Choroid plexus epithelial cell (primary cell): ENCODE data around the gene HIVEP3.
"Not testable (repeated sequence)": the region's sequence is repeated elsewhere in the genome, so short reads cannot be mapped to it uniquely, and the experiment has no call there.

Experiments used
- DNase-seq: peaks from one replicate; pipeline ENCODE4 v3.0.0-alpha.2; 2010; ENCODE audit warnings: low read depth
- H3K4me3 ChIP-seq: 2 replicates; pipeline ENCODE4 v1.5.1; 2011; ENCODE audit warnings: low read depth, mild to moderate bottlenecking, control low read depth, low read length, moderate library complexity
- TF ChIP-seq, protein P1 (sequence below): conservative IDR thresholded peaks from 2 replicates; pipeline ENCODE4 v1.5.1; 2011; ENCODE audit warnings: low read depth, mild to moderate bottlenecking, control low read depth, inconsistent platforms, low read length, moderate library complexity

HIVEP3 gene

DNA sequence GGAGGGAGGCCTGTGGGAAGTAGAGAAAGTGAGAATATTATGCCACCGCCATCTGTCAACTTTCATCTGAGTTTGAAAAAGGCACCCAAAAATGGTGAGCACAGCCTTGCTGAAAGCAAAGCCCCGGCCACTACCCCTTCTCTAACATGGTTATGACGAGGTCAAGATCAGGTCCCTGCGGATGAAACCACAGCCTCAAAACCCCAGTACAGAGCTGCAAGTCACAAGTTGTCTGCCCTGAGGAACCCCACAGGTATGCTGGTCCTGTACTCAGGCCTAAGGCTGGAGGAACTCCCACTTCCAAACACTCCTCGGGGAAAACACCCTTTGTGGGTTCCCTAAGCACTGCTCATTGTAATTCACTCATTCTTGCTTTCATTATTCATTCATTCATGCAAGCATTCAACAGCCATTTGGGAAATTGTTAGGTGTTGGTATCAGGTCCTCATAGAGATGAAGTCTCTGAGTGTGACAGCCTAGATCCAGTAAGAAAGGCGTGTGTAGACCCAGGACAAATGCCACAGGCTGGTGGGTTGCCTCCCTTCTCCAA, 217.7 kb downstream of the HIVEP3 start:
- no peak for DNase-seq
- no peak overlapping the region for H3K4me3 ChIP-seq
- TF ChIP-seq, protein P1, sequence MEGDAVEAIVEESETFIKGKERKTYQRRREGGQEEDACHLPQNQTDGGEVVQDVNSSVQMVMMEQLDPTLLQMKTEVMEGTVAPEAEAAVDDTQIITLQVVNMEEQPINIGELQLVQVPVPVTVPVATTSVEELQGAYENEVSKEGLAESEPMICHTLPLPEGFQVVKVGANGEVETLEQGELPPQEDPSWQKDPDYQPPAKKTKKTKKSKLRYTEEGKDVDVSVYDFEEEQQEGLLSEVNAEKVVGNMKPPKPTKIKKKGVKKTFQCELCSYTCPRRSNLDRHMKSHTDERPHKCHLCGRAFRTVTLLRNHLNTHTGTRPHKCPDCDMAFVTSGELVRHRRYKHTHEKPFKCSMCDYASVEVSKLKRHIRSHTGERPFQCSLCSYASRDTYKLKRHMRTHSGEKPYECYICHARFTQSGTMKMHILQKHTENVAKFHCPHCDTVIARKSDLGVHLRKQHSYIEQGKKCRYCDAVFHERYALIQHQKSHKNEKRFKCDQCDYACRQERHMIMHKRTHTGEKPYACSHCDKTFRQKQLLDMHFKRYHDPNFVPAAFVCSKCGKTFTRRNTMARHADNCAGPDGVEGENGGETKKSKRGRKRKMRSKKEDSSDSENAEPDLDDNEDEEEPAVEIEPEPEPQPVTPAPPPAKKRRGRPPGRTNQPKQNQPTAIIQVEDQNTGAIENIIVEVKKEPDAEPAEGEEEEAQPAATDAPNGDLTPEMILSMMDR = no peak

DNA sequence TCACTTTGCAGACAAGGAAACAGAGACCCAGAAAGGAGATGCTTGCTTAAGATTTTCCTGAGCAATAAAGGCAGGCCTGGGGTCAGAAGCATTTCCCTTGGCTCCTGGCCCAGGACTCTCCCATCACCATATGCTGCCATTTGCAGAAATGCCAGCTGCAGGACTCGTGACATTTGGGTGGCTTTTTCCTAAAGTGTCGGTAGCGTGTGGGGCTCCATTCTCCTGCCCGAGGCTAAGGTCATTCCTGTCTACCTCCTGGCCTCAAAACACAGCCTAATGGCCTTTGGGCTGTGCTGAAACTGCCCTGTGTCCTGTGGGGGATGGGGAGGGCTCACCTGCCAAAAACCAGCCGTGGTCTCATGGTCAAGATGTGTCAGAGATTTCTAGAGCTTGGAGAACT, 218.1 kb downstream of the HIVEP3 start:
- DNase-seq = no peak
- TF ChIP-seq, protein P1 = no peak

DNA sequence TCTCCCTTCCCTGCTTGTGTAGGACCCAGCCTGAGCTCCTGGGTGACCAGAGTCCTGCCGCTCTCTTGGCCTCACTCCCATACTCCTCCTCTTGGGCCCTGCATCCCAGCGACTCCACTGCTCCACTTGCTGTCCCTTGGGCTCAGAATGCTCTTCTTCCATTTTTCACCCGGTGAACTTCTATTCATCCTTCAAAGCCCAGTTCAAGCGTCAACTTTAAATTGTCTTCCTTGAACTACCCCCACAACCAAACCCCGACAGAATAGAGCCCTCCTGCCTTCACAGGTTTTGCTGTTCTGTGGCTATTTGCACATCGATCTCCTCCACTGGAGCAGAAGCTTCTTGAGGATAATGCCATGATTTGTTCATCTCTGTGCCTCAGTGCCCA, 218.9 kb downstream of the HIVEP3 start:
- H3K4me3 ChIP-seq = no peak overlapping the region
- TF ChIP-seq, protein P1 = no peak
- no peak for DNase-seq

More for the DNA sequence above, 218.1 kb downstream of the HIVEP3 start:
- no peak overlapping the region for H3K4me3 ChIP-seq

DNA sequence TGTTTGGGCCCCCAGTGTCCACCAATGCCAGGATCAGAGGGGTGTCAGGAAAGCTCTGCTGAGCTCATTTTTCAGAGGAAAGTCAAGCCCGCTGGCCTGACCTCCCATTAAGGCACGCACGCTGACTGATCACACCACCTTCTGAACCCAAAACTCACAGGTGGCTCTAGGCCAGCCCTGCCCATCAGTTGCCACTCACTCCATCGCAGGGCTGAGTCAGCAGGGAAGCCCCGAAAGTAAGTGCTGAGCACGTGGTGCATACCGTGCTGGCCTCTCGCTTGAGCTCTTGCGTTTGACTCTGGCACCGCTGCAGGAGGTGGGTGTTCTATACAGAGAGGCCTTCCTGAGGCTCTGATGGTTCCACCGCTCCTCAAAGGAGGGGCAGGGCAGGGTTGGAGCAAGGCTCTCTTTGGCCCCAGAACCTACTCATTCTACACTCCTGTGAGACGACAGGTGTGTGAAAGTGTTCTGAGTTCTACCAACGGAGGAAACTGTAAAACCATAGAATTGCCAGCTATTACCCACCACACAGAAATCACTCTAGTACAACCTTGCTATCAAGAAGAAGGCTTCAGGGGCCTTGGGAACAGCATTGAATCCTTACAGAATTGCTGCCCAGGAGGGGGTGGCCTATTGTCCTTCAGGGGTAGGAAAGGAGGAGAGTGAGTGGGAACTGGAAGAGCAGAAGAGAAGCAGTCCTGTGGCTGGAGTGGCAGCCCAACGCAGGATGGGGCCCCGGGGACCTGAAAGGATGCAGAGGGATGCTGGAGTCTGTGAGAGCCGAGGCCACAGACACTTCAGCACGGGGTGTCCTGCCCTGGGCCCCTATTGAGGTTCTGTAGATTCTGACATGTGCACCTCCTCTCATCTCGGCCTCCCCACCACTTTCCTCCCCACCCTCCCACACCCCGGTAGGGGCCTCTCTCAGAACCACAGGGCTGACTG, 219.5 kb downstream of the HIVEP3 start:
- no peak for DNase-seq
- H3K4me3 ChIP-seq = no peak overlapping the region
- TF ChIP-seq, protein P1 = no peak

DNA sequence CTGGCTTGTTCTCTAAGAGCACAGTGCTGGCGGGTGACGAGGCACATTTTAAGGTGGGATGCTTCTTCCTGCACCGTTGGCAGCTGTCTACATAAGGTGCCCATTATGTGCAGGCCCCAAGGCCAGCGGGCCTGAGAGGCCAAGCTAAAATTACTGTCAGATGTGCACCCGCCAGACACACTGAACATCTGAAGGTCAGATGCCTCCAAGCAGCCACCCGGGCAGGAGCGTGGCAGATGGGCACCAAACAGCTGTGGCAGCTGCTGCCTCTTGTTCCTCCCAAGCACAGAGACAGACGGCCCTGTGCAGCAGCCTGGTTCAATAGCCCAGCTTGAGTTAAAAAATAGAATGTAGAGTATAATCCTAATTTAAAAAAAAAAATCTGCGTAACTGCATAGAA, 222.3 kb downstream of the HIVEP3 start:
- H3K4me3 ChIP-seq = no peak overlapping the region
- TF ChIP-seq, protein P1 = no peak
- no peak for DNase-seq

DNA sequence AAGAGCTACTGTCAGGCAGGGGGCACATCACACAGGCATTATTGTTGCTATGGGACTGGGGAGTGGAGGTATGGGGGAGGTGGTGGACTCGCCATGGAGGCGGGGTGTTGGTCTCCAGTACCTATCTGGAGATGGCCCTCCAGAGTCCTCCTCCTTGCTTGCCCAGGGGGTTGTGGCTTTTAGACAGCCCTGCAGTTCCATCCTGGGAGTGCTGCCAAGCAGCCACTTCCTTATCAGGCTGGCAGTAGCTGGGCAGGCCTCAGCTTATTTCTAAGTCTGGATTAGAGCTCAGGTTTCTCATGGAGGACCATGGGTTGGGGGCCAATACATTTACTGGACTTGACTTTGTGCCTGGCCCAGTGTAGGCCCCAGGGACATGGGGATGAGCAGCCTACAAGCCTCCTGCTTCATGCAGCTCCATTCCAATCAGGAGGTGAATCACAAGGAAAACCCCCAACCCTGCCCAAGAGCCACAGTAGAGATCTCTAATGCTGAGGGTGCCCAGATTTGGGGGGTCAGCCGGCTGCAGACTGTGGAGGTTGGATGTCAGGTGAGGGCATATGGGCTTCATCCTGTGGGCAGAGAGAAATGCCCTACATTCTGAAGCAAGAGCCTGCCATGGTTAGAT, 223.5 kb downstream of the HIVEP3 start:
- no peak overlapping the region for H3K4me3 ChIP-seq
- no peak for DNase-seq
- TF ChIP-seq, protein P1 = no peak

DNA sequence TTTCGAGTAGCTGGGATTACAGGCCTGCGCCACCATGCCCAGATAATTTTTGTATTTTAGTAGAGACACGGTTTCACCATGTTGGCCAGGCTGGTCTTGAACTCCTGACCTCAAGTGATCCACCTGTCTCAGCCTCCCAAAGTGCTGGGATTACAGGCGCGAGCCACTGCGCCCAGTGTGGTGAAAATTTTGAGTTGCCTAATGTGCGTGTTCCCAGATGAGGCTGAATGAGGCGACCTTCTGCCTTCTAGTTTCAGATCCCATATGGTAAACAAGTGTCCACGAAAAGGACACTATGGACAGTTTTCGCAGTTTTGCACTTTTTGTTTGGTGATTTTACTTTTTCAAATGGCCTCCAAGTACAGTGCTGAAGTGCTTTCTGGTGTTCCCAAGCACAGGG, 226.8 kb downstream of the HIVEP3 start:
- not testable (repeated sequence) for H3K4me3 ChIP-seq, DNase-seq
